Osteocyte (in vitro differentiated cells): Measurements from ENCODE around the gene CDH4. TPM values are rescaled to one million over a fixed set of nuclear protein-coding genes. Genes with fewer than 3 reads are reported as not detected.

Experiments
- DNase-seq: peaks from one replicate; pipeline ENCODE4 v3.0.0; 2021; ENCODE audit warnings: mixed read lengths; ENCODE audit not compliant: unreplicated experiment; ENCODE audit errors: extremely low spot score
- H3K27ac Mint-ChIP-seq: one replicate; pipeline ENCODE4 v1.8.0; 2021; ENCODE audit warnings: mild to moderate bottlenecking, mixed read lengths; ENCODE audit not compliant: unreplicated experiment
- H3K27me3 Mint-ChIP-seq: one replicate; pipeline ENCODE4 v1.8.0; 2021; ENCODE audit warnings: mixed read lengths; ENCODE audit not compliant: unreplicated experiment
- H3K36me3 Mint-ChIP-seq: one replicate; pipeline ENCODE4 v1.8.0; 2021; ENCODE audit warnings: mixed read lengths; ENCODE audit not compliant: unreplicated experiment
- H3K4me1 Mint-ChIP-seq: one replicate; pipeline ENCODE4 v1.8.0; 2021; ENCODE audit warnings: mixed read lengths; ENCODE audit not compliant: unreplicated experiment
- H3K4me3 Mint-ChIP-seq: one replicate; pipeline ENCODE4 v1.8.0; 2021; ENCODE audit warnings: mild to moderate bottlenecking, moderate library complexity, mixed read lengths; ENCODE audit not compliant: unreplicated experiment
- H3K9me3 Mint-ChIP-seq: one replicate; pipeline ENCODE4 v1.8.0; 2021; ENCODE audit warnings: mixed read lengths; ENCODE audit not compliant: unreplicated experiment
- total RNA-seq: library from RNA; stranded (reverse); gene quantifications from 2 replicates; pipeline ENCODE4 v1.2.1, GENCODE V29; 2021
- TF ChIP-seq, protein P1 (sequence below): fragments of 200-600 bp; sonication (generic); IDR thresholded peaks from 2 replicates; pipeline ENCODE4 v1.5.0; 2021; ENCODE audit warnings: antibody characterized with exemption, mild to moderate bottlenecking, moderate library complexity

CDH4 gene
- total RNA-seq, 1 donor from 2014 or later: 1.3 TPM

DNA sequence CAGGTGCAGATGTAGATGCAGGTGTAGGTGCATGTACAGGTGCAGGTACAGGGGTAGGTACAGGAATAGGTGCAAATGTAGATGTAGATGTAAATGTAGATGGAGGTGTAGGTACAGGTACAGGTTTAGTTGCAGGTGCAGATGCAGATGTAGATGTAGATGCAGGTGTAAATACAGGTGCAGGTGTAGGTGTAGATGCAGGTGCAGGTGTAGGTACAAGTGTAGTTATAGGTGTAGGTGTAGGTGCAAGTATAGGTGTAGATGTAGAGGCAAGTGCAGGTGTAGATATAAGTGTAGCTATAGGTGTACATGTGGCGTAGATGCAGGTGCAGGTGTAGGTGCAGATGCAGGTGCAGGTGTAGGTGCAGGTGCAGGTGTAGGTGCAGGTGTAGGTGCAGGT is 34.2 kb upstream of the CDH4 start:
- Mint-ChIP-seq H3K36me3 (no peaks in the 10 kb centered on the region), H3K4me1 (peaks cover 15% of the 10 kb centered on the region), H3K27me3 (peaks cover 8% of the 10 kb centered on the region), H3K27ac (no peak overlapping the region), H3K9me3 (no peaks in the 10 kb centered on the region), H3K4me3 (no peak overlapping the region)
- no peak for DNase-seq
- TF ChIP-seq, protein P1, sequence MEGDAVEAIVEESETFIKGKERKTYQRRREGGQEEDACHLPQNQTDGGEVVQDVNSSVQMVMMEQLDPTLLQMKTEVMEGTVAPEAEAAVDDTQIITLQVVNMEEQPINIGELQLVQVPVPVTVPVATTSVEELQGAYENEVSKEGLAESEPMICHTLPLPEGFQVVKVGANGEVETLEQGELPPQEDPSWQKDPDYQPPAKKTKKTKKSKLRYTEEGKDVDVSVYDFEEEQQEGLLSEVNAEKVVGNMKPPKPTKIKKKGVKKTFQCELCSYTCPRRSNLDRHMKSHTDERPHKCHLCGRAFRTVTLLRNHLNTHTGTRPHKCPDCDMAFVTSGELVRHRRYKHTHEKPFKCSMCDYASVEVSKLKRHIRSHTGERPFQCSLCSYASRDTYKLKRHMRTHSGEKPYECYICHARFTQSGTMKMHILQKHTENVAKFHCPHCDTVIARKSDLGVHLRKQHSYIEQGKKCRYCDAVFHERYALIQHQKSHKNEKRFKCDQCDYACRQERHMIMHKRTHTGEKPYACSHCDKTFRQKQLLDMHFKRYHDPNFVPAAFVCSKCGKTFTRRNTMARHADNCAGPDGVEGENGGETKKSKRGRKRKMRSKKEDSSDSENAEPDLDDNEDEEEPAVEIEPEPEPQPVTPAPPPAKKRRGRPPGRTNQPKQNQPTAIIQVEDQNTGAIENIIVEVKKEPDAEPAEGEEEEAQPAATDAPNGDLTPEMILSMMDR: no peak

DNA sequence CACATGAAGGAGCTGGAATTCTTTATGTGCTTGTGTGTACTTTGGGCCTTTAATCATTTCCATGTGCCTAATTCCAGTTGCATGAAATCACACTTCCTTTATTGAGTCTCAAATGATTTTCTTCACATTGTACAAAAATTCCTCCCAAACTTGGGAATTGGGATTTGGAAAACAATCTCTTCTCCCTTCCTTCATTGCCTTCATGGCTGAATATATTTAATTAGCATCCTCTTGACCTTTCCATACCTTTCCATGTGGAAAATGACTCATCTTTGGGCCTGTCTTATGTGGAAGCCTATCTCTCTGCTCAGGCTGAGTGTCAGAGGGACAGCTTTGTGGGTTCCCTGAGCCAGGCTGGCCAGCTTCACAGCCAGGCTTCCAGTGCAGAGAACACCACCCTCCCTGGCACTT is 33.0 kb upstream of the CDH4 start:
- no peaks in the 10 kb centered on the region for H3K36me3 Mint-ChIP-seq
- no peak overlapping the region for H3K4me3 Mint-ChIP-seq
- peak overlapping the region; percentile 64 for H3K27ac Mint-ChIP-seq
- TF ChIP-seq, protein P1: no peak
- peaks cover 8% of the 10 kb centered on the region for H3K27me3 Mint-ChIP-seq
- peaks cover 15% of the 10 kb centered on the region for H3K4me1 Mint-ChIP-seq
- DNase-seq: no peak
- no peaks in the 10 kb centered on the region for H3K9me3 Mint-ChIP-seq

DNA sequence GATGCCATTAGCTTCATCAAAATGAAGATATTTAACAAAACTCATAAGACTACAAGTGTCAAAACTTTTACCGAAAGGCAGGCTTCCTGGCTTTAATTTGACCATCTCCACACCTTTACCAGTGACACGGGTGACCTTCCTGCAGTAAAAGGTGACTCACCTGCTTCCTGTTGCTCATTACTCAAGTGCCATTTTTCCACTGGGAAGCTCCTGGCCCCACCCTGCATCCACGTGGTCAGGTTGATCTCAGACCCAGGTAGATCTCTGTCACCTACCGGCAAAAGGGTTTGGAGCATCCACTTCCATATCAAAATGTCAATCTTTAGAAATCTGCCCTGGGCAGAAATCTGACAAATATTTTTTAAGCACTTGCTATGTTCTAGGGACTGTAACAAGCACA is 31.9 kb upstream of the CDH4 start:
- Mint-ChIP-seq H3K4me1 (peaks cover 15% of the 10 kb centered on the region), H3K27ac (no peak overlapping the region), H3K36me3 (no peaks in the 10 kb centered on the region), H3K4me3 (no peak overlapping the region), H3K27me3 (peaks cover 8% of the 10 kb centered on the region), H3K9me3 (no peaks in the 10 kb centered on the region)
- TF ChIP-seq, protein P1: no peak
- DNase-seq: no peak

DNA sequence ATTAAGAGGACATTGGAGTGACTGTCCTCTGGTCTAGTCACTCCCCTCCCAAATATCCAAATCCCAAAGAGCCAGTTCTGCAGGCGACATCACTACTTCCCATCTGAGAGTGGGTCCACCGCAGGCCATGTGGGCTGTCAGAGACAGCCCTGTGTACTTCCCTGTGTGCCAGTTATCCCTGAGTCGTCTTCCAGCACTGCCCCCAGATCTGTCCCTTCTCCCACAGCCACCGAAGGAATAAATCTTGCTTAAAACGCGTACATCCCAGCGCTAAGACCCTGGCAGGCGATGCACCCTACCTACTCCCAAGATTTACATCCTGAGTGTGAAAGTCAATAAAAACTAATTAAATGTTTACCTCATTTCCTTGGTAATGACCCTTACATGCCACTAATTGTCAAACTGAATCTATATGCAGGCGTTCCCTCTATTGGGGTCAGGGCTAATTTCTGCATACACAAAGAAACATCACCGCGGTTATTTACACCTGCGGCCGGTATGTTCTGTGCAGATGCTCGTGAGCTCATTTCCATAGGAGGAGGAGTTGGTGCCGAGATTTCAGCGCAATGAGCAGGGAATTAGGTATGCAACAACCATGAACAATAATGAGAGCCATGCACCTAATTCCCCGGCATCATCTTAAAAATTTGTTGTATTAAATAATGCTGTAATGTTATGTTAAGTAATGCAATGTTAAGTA is 31.3 kb upstream of the CDH4 start:
- H3K27me3 Mint-ChIP-seq: peaks cover 7% of the 10 kb centered on the region
- TF ChIP-seq, protein P1: no peak
- peaks cover 15% of the 10 kb centered on the region for H3K4me1 Mint-ChIP-seq
- no peak overlapping the region for H3K4me3 Mint-ChIP-seq
- no peak for DNase-seq
- no peak overlapping the region for H3K27ac Mint-ChIP-seq
- no peaks in the 10 kb centered on the region for H3K36me3 Mint-ChIP-seq
- H3K9me3 Mint-ChIP-seq: no peaks in the 10 kb centered on the region

DNA sequence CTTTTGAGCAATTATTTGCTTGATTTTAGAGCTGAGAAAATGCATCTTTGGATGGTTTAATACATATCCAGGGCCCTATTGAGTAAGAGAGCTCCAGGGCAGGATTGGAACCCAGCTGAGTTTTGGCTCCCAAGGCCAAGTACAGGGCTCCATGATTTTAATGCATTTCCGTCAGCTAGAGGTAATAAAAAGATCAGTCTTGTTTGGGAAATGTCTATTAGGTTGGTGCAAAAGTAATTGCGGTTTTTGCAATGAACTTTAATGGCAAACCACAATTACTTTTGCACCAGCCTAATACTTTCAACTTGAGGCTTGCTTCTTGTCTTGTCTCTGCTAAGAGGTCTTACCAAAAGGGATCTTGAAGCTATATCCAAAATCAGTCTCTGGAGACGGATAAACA is 29.4 kb upstream of the CDH4 start:
- H3K27ac Mint-ChIP-seq: no peak overlapping the region
- no peaks in the 10 kb centered on the region for H3K9me3 Mint-ChIP-seq
- TF ChIP-seq, protein P1: no peak
- no peaks in the 10 kb centered on the region for H3K27me3 Mint-ChIP-seq
- H3K4me1 Mint-ChIP-seq: peaks cover 12% of the 10 kb centered on the region
- H3K36me3 Mint-ChIP-seq: no peaks in the 10 kb centered on the region
- no peak overlapping the region for H3K4me3 Mint-ChIP-seq
- DNase-seq: no peak
